Stimulated activated naive CD8-positive, alpha-beta T cell treated with anti-CD3 and anti-CD28 coated beads, Interleukin-15, amount 100 ng/mL, for 72 hours (primary cell): ENCODE measurements around the gene CENPC.
A peak's percentile ranks its signal among the peaks of the same experiment; 100 is the strongest.
"Not testable (repeated sequence)": the region's sequence is repeated elsewhere in the genome, so short reads cannot be mapped to it uniquely, and the experiment has no call there.

ENCODE experiments used
- ATAC-seq: fragments of 150-1000 bp; cut with Tn5 transposase; 2 replicates; pipeline ENCODE4 v1.10.0; 2021; ENCODE audit warnings: mild to moderate bottlenecking, moderate library complexity
- DNase-seq, 2 donors: peaks; one replicate each; pipeline ENCODE4 v3.0.0; 2021 to 2022
- H3K27ac Mint-ChIP-seq, 2 donors: one replicate each; pipeline ENCODE4 v1.8.0; 2022; ENCODE audit warnings: mild to moderate bottlenecking in 2 of 2, mixed read lengths in 2 of 2, moderate library complexity in 2 of 2
- H3K27me3 Mint-ChIP-seq: one replicate; pipeline ENCODE4 v1.8.0; 2022; ENCODE audit warnings: mixed read lengths
- H3K4me1 Mint-ChIP-seq: one replicate; pipeline ENCODE4 v1.8.0; 2022; ENCODE audit warnings: mild to moderate bottlenecking, mixed read lengths
- H3K4me3 Mint-ChIP-seq, 2 donors: one replicate each; pipeline ENCODE4 v1.8.0; 2022; ENCODE audit warnings: mild to moderate bottlenecking in 2 of 2, mixed read lengths in 2 of 2, moderate library complexity in 1 of 2
- H3K9me3 Mint-ChIP-seq, 2 donors: one replicate each; pipeline ENCODE4 v1.8.0; 2022; ENCODE audit warnings: mixed read lengths in 2 of 2

Gene CENPC

GRCh38 chr4:67531379-67531962, 13.8 kb downstream of the CENPC start:
- no peak overlapping the region for H3K27ac Mint-ChIP-seq
- H3K9me3 Mint-ChIP-seq = peaks cover 8 to 12% of the 10 kb centered on the region in 2 donors
- H3K4me1 Mint-ChIP-seq = peaks cover 35% of the 10 kb centered on the region
- ATAC-seq (no peak), DNase-seq (no peak)
- no peaks in the 10 kb centered on the region for H3K27me3 Mint-ChIP-seq
- no peak overlapping the region for H3K4me3 Mint-ChIP-seq

GRCh38 chr4:67524140-67524539, 21.2 kb downstream of the CENPC start:
- not testable (repeated sequence) for H3K9me3 Mint-ChIP-seq, ATAC-seq, H3K27me3 Mint-ChIP-seq, DNase-seq
- peaks cover 72% of the 10 kb centered on the region for H3K4me1 Mint-ChIP-seq
- H3K4me3 Mint-ChIP-seq = peak overlapping the region in 1 of 2 donors; percentile 24
- H3K27ac Mint-ChIP-seq = peak overlapping the region in 1 of 2 donors; percentile 83

- Mint-ChIP-seq H3K9me3 (no peaks in the 10 kb centered on the region), H3K4me1 (peaks cover 72% of the 10 kb centered on the region), H3K4me3 (peak overlapping the region; percentile 2 to 38), H3K27ac (peak overlapping the region; percentile 48 to 79), H3K27me3 (no peaks in the 10 kb centered on the region)
- peak; percentile 82 for ATAC-seq
- no peak for DNase-seq
Observed at GRCh38 chr4:67522851-67523671, 22.2 kb downstream of the CENPC start.

- H3K4me3 Mint-ChIP-seq = peak overlapping the region in 1 of 2 donors; percentile 23
- DNase-seq = no peak
- ATAC-seq = no peak
- peaks cover 72% of the 10 kb centered on the region for H3K4me1 Mint-ChIP-seq
- H3K27ac Mint-ChIP-seq = peak overlapping the region in 1 of 2 donors; percentile 16
- H3K9me3 Mint-ChIP-seq = no peaks in the 10 kb centered on the region
- no peaks in the 10 kb centered on the region for H3K27me3 Mint-ChIP-seq
Observed at GRCh38 chr4:67522230-67522629, 23.1 kb downstream of the CENPC start.

- peak; percentile 54 for ATAC-seq
- peaks cover 65% of the 10 kb centered on the region for H3K4me1 Mint-ChIP-seq
Observed at GRCh38 chr4:67521506-67521905, 23.8 kb downstream of the CENPC start.

GRCh38 chr4:67520141-67520540, 25.2 kb downstream of the CENPC start:
- no peak overlapping the region for H3K4me3 Mint-ChIP-seq
- H3K9me3 Mint-ChIP-seq = no peaks in the 10 kb centered on the region
- no peak overlapping the region for H3K27ac Mint-ChIP-seq
- ATAC-seq (no peak), DNase-seq (no peak)
- H3K27me3 Mint-ChIP-seq = no peaks in the 10 kb centered on the region
- peaks cover 52% of the 10 kb centered on the region for H3K4me1 Mint-ChIP-seq

More at GRCh38 chr4:67521506-67521905, 23.8 kb downstream of the CENPC start:
- Mint-ChIP-seq H3K9me3 (no peaks in the 10 kb centered on the region), H3K4me3 (no peak overlapping the region), H3K27ac (no peak overlapping the region), H3K27me3 (no peaks in the 10 kb centered on the region)
- no peak for DNase-seq

GRCh38 chr4:67512501-67512900, 32.8 kb downstream of the CENPC start:
- H3K9me3 Mint-ChIP-seq = no peaks in the 10 kb centered on the region
- no peak overlapping the region for H3K4me3 Mint-ChIP-seq
- no peaks in the 10 kb centered on the region for H3K27me3 Mint-ChIP-seq
- DNase-seq = no peak
- peaks cover 18% of the 10 kb centered on the region for H3K4me1 Mint-ChIP-seq
- no peak for ATAC-seq
- H3K27ac Mint-ChIP-seq = peak overlapping the region in 1 of 2 donors; percentile 19

- Mint-ChIP-seq H3K4me3 (no peak overlapping the region), H3K9me3 (no peaks in the 10 kb centered on the region), H3K4me1 (peaks cover 7% of the 10 kb centered on the region), H3K27ac (no peak overlapping the region), H3K27me3 (no peaks in the 10 kb centered on the region)
- ATAC-seq (no peak), DNase-seq (no peak)
Observed at GRCh38 chr4:67500373-67500772, 44.9 kb downstream of the CENPC start.

- H3K27ac Mint-ChIP-seq = no peak overlapping the region
- DNase-seq (no peak), ATAC-seq (no peak)
- H3K4me3 Mint-ChIP-seq = no peak overlapping the region
- H3K27me3 Mint-ChIP-seq = no peaks in the 10 kb centered on the region
- H3K4me1 Mint-ChIP-seq = peaks cover 11% of the 10 kb centered on the region
- no peaks in the 10 kb centered on the region for H3K9me3 Mint-ChIP-seq
Observed at GRCh38 chr4:67499799-67500198, 45.5 kb downstream of the CENPC start.

GRCh38 chr4:67483868-67484602, 61.3 kb downstream of the CENPC start:
- ATAC-seq (peak; percentile 61), DNase-seq (no peak)
- H3K27me3 Mint-ChIP-seq = no peaks in the 10 kb centered on the region
- no peaks in the 10 kb centered on the region for H3K4me1 Mint-ChIP-seq
- peaks cover 15 to 28% of the 10 kb centered on the region in 2 donors for H3K9me3 Mint-ChIP-seq
- no peak overlapping the region for H3K27ac Mint-ChIP-seq
- H3K4me3 Mint-ChIP-seq = no peak overlapping the region

GRCh38 chr4:67480810-67481209, 64.5 kb downstream of the CENPC start:
- DNase-seq (no peak), ATAC-seq (no peak)
- H3K4me3 Mint-ChIP-seq = no peak overlapping the region
- H3K9me3 Mint-ChIP-seq = peaks cover 22 to 49% of the 10 kb centered on the region in 2 donors
- H3K27ac Mint-ChIP-seq = no peak overlapping the region
- no peaks in the 10 kb centered on the region for H3K27me3 Mint-ChIP-seq
- peaks cover 5% of the 10 kb centered on the region for H3K4me1 Mint-ChIP-seq

GRCh38 chr4:67475155-67475554, 70.1 kb downstream of the CENPC start:
- Mint-ChIP-seq H3K27me3 (no peaks in the 10 kb centered on the region), H3K27ac (no peak overlapping the region), H3K4me3 (no peak overlapping the region), H3K9me3 (peaks cover 16 to 32% of the 10 kb centered on the region in 2 donors), H3K4me1 (peaks cover 5% of the 10 kb centered on the region)
- ATAC-seq (peak; percentile 60), DNase-seq (no peak)

GRCh38 chr4:67470871-67471270, 74.4 kb downstream of the CENPC start:
- Mint-ChIP-seq H3K27me3 (no peaks in the 10 kb centered on the region), H3K27ac (no peak overlapping the region), H3K4me1 (no peaks in the 10 kb centered on the region), H3K4me3 (no peak overlapping the region), H3K9me3 (no peaks in the 10 kb centered on the region)
- no peak for DNase-seq
- ATAC-seq = no peak

GRCh38 chr4:67468830-67469229, 76.5 kb downstream of the CENPC start:
- Mint-ChIP-seq H3K27ac (no peak overlapping the region), H3K27me3 (no peaks in the 10 kb centered on the region), H3K4me1 (no peaks in the 10 kb centered on the region), H3K4me3 (no peak overlapping the region), H3K9me3 (no peaks in the 10 kb centered on the region)
- DNase-seq = no peak
- no peak for ATAC-seq

- ATAC-seq = no peak
Observed at GRCh38 chr4:67466751-67467150, 78.6 kb downstream of the CENPC start.

GRCh38 chr4:67465763-67466052, 79.6 kb downstream of the CENPC start:
- DNase-seq (no peak), ATAC-seq (no peak)
- H3K27ac Mint-ChIP-seq = no peak overlapping the region
- no peak overlapping the region for H3K4me3 Mint-ChIP-seq
- H3K9me3 Mint-ChIP-seq = no peaks in the 10 kb centered on the region
- no peaks in the 10 kb centered on the region for H3K4me1 Mint-ChIP-seq
- H3K27me3 Mint-ChIP-seq = no peaks in the 10 kb centered on the region

More at GRCh38 chr4:67466751-67467150, 78.6 kb downstream of the CENPC start:
- Mint-ChIP-seq H3K4me1 (no peaks in the 10 kb centered on the region), H3K27ac (no peak overlapping the region), H3K27me3 (no peaks in the 10 kb centered on the region), H3K4me3 (no peak overlapping the region), H3K9me3 (no peaks in the 10 kb centered on the region)
- DNase-seq = no peak
